ENCODE results near the gene COL27A1.

COL27A1 gene

DNA sequence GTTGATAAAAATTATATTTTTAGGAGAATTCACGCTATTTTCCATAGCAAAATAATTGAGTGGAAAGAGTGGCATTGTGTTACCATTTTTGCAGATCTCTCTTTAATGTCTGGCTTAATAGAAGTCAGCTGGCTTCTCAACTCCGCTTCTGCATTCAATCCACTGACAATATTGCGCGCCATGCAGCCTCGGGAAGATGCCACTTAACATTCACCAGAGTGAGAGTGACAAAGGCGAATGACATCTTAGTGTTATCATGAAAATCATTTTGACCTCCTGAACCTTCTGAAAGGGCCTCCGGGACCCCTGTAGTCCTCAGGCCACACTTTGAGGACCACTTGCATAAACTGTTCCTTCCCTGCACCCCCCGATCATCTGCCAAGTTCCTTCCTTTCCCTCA, 87.5 kb downstream of the COL27A1 start:
- no peak for TF ChIP-seq TAF1 (IDR thresholded peaks at IDR 0.05; ENCODE audit: borderline replicate concordance, insufficient read depth, low read length)
- no peak for TF ChIP-seq POLR2AphosphoS5 (IDR thresholded peaks at IDR 0.05; ENCODE audit: low read depth, low read length)
- no peak for TF ChIP-seq FOXP2 (optimal IDR thresholded peaks at IDR 0.05; ENCODE audit: borderline replicate concordance, extremely low read depth, extremely low read length, insufficient read depth)
- TF ChIP-seq SIN3A (IDR thresholded peaks at IDR 0.05; ENCODE audit: borderline replicate concordance, insufficient read depth, low read length): no peak
- TF ChIP-seq, protein P1, sequence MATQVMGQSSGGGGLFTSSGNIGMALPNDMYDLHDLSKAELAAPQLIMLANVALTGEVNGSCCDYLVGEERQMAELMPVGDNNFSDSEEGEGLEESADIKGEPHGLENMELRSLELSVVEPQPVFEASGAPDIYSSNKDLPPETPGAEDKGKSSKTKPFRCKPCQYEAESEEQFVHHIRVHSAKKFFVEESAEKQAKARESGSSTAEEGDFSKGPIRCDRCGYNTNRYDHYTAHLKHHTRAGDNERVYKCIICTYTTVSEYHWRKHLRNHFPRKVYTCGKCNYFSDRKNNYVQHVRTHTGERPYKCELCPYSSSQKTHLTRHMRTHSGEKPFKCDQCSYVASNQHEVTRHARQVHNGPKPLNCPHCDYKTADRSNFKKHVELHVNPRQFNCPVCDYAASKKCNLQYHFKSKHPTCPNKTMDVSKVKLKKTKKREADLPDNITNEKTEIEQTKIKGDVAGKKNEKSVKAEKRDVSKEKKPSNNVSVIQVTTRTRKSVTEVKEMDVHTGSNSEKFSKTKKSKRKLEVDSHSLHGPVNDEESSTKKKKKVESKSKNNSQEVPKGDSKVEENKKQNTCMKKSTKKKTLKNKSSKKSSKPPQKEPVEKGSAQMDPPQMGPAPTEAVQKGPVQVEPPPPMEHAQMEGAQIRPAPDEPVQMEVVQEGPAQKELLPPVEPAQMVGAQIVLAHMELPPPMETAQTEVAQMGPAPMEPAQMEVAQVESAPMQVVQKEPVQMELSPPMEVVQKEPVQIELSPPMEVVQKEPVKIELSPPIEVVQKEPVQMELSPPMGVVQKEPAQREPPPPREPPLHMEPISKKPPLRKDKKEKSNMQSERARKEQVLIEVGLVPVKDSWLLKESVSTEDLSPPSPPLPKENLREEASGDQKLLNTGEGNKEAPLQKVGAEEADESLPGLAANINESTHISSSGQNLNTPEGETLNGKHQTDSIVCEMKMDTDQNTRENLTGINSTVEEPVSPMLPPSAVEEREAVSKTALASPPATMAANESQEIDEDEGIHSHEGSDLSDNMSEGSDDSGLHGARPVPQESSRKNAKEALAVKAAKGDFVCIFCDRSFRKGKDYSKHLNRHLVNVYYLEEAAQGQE (IDR thresholded peaks at IDR 0.05; ENCODE audit: insufficient read depth in 1 of 2, low read depth in 2 of 2, low read length in 2 of 2): no peak

DNA sequence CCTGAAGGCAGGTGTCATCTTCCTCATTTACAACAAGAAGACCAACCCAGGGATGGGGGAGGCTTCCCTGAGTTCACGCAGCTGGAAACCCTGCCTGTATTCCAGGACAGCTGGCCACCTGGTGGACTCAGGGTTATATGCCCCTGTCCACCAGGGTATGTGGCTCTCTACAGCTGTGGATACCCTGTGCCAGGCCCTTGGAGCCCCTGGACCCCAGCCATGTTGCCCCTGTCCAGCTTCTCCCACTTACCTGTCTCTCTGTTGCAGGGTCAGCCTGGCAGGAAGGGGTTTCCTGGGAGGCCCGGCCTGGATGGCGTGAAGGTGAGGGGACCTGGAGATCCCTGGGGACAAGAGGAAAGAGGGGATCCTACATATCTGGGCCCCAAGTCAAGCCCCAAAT, 87.9 kb downstream of the COL27A1 start:
- no peak for TF ChIP-seq SIN3A (IDR thresholded peaks at IDR 0.05; ENCODE audit: borderline replicate concordance, insufficient read depth, low read length)
- TF ChIP-seq, protein P1 (IDR thresholded peaks at IDR 0.05; ENCODE audit: insufficient read depth in 1 of 2, low read depth in 2 of 2, low read length in 2 of 2): no peak
- TF ChIP-seq FOXP2 (optimal IDR thresholded peaks at IDR 0.05; ENCODE audit: borderline replicate concordance, extremely low read depth, extremely low read length, insufficient read depth): no peak
- TF ChIP-seq TAF1 (IDR thresholded peaks at IDR 0.05; ENCODE audit: borderline replicate concordance, insufficient read depth, low read length): no peak
- no peak for TF ChIP-seq POLR2AphosphoS5 (IDR thresholded peaks at IDR 0.05; ENCODE audit: low read depth, low read length)

- TF ChIP-seq, protein P1 (IDR thresholded peaks at IDR 0.05; ENCODE audit: insufficient read depth in 1 of 2, low read depth in 2 of 2, low read length in 2 of 2): no peak
- TF ChIP-seq POLR2AphosphoS5 (IDR thresholded peaks at IDR 0.05; ENCODE audit: low read depth, low read length) (no peak), TAF1 (IDR thresholded peaks at IDR 0.05; ENCODE audit: borderline replicate concordance, insufficient read depth, low read length) (no peak), SIN3A (IDR thresholded peaks at IDR 0.05; ENCODE audit: borderline replicate concordance, insufficient read depth, low read length) (no peak), FOXP2 (optimal IDR thresholded peaks at IDR 0.05; ENCODE audit: borderline replicate concordance, extremely low read depth, extremely low read length, insufficient read depth) (no peak)
These were observed 89.2 kb downstream of the COL27A1 start for GRCh38 chr9:114244570-114244969.

DNA sequence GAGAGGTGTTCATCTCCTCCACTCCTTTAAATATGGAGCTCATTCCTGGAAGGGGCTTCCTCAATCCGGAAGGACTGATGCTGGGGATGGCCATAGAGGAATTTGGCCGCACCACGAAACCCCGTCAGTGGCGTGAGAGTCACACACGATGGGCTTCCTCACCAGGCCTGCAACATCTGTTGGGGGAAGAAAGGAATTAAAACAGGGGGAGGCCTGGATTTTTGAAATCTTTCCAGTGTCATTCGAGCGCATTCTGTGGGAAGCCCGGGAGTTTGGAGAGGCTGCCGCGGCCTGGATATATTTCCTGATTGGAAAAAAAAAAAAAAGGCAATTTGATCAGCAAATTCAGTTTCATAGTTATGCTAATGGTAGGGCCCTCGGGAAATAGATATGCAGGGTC, 91.2 kb downstream of the COL27A1 start:
- TF ChIP-seq FOXP2 (optimal IDR thresholded peaks at IDR 0.05; ENCODE audit: borderline replicate concordance, extremely low read depth, extremely low read length, insufficient read depth) (no peak), TAF1 (IDR thresholded peaks at IDR 0.05; ENCODE audit: borderline replicate concordance, insufficient read depth, low read length) (no peak), POLR2AphosphoS5 (IDR thresholded peaks at IDR 0.05; ENCODE audit: low read depth, low read length) (no peak), SIN3A (IDR thresholded peaks at IDR 0.05; ENCODE audit: borderline replicate concordance, insufficient read depth, low read length) (no peak)
- TF ChIP-seq, protein P1 (IDR thresholded peaks at IDR 0.05; ENCODE audit: insufficient read depth in 1 of 2, low read depth in 2 of 2, low read length in 2 of 2): no peak

DNA sequence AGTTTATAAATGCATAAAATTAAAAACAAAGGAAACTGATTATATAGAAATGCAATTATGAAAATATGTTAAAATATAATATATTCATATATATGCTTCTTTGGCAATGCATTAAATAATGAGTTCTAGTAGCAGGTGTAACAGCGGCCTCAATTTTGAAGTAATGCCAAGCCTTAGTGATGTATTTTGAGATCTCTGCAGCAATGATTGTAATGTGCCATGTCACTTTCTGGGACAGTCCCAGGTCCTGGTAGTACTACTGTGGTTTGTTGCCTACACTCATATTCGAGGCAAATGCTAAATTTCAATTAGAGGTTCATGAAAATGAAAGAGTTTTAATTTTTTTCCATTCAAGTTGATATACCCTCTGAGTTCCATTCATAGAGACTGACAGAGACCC, 91.7 kb downstream of the COL27A1 start:
- TF ChIP-seq TAF1 (IDR thresholded peaks at IDR 0.05; ENCODE audit: borderline replicate concordance, insufficient read depth, low read length) (no peak), POLR2AphosphoS5 (IDR thresholded peaks at IDR 0.05; ENCODE audit: low read depth, low read length) (no peak), FOXP2 (optimal IDR thresholded peaks at IDR 0.05; ENCODE audit: borderline replicate concordance, extremely low read depth, extremely low read length, insufficient read depth) (no peak), SIN3A (IDR thresholded peaks at IDR 0.05; ENCODE audit: borderline replicate concordance, insufficient read depth, low read length) (no peak)
- TF ChIP-seq, protein P1 (IDR thresholded peaks at IDR 0.05; ENCODE audit: insufficient read depth in 1 of 2, low read depth in 2 of 2, low read length in 2 of 2): no peak
